Measurements from ENCODE around the gene QPRT.
"Not testable (repeated sequence)": the region's sequence is repeated elsewhere in the genome, so short reads cannot be mapped to it uniquely, and the experiment has no call there.

The QPRT gene

GRCh38 chr16:29720703-29721102 is 41.7 kb downstream of the QPRT start:
- DNase-seq (ENCODE audit: low spot score): no peak

GRCh38 chr16:29721167-29721879 is 42.3 kb downstream of the QPRT start:
- DNase-seq (ENCODE audit: low spot score): peak; percentile 43

- DNase-seq (ENCODE audit: low spot score): no peak
Observed at GRCh38 chr16:29726845-29727377, 47.9 kb downstream of the QPRT start.

GRCh38 chr16:29727452-29727851 is 48.5 kb downstream of the QPRT start:
- no peak for DNase-seq (ENCODE audit: low spot score)

DNA sequence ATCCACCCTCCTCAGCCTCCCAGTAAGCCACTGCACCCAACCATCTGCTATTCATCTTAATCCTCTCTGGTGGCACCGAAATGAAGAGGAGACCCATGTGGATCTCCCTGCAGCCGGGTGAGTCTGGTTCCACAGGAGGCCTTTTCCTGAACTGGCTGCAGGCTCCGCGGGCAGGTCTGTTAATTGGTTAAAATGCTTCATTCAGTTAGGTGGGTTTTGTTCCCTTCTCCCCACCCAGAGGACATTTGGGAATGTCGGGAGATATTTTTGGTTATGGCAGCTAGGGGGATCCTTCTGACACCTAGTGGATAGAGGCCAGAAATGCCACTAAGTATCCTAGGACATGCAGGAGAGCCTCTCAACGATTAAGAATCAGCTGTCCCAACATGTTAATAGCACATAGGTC is 50.1 kb downstream of the QPRT start:
- DNase-seq (ENCODE audit: low spot score): peak; percentile 70

GRCh38 chr16:29730649-29731048 is 51.7 kb downstream of the QPRT start:
- no peak for DNase-seq (ENCODE audit: low spot score)

DNA sequence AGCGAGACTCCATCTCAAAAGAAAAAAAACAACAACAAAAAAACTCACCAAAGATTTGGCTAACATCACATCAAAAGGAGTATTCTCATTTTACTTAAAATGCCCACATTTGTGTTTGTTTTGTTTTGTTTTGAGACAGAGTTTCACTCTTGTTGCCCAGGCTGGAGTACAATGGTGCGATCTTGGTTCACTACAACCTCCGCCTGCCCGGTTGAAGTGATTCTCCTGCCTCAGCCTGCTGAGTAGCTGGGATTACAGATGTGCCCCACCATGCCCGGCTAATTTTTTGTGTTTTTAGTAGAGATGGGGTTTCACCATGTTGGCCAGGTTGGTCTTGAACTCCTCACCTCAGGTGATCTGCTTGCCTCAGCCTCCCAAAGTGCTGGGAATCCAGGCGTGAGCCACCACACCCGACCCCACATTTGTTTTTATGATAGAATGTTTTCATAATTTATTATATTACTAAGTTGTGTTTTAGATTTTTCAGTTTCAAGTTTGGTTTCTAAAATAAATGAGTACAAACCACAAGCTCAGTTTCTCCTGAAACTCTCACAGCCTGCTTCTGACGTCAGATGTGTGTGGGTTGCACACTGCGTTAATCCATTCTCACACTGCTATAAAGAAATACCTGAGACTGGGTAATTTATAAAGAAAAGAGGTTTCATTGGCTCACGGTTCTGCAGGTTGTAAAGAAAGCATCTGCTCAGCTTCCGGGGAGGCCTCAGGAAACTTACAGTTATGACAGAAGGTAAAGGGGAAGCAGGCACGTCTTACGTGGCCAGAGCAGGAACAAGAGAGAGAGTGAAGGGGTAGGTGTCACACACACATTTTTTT is 53.0 kb downstream of the QPRT start:
- not testable (repeated sequence) for DNase-seq (ENCODE audit: low spot score)

- DNase-seq (ENCODE audit: low spot score): no peak
Observed at GRCh38 chr16:29734786-29735185, 55.8 kb downstream of the QPRT start.

DNA sequence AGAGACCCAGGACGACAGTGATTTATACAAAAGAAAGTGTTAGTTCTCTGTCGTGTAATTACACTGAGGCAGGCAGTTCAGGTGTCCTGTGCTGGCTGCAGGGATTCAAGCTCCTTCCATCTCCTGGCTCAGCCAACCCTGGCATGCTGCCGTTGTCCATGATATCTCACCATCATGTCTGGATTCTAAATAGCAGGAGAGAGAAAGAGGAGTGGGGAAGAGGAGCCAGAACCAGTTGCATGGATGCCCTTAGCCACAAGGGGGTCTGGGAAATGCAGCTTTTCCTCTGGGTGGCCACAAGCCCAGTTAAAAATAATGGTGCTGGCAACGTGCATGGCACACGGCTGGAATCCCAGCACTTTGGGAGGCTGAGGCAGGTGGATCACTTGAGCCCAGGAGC is 57.1 kb downstream of the QPRT start:
- DNase-seq (ENCODE audit: low spot score): no peak

DNA sequence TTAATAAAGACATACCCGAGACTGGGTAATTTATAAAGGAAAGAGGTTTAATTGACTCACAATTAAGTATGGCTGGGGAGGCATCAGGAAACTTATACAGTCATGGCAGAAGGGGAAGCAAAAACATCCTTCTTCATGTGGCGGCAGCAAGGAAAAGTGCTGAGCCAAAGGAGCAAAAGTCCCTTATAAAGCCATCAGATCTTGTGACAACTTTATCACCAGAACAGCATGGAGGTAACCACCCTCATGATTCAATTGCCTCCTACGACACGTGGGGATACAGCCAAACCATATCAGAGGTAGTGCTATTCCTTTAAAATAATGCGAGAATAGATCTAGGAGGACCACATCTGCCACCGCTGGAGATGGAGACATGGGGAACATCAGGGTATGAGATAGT is 57.8 kb downstream of the QPRT start:
- no peak for DNase-seq (ENCODE audit: low spot score)

DNA sequence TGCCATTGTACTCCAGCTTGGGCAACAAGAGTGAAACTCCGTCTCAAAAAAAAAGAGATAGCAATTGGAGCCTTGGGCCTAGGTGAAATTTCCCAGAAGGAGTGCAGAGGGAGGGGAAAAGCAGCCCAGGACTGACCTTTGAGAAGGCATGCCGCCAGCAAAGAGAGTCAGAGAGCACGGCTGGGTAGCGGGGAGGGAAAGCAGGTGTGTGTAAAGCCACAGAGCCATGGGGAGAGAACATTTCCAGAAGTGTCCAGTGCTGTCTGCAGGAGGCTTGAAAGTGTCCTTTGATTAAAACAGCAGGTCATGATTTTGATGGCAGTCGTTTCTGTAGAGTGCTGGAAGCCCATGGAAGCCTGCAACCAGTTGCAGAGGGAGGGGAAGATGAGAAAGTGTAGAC is 58.7 kb downstream of the QPRT start:
- DNase-seq (ENCODE audit: low spot score): no peak

- DNase-seq (ENCODE audit: low spot score): no peak
Observed at GRCh38 chr16:29738514-29738913, 59.5 kb downstream of the QPRT start.

- DNase-seq (ENCODE audit: low spot score): not testable (repeated sequence)
Observed at GRCh38 chr16:29739927-29740629, 61.1 kb downstream of the QPRT start.

- not testable (repeated sequence) for DNase-seq (ENCODE audit: low spot score)
Observed at GRCh38 chr16:29740630-29741015, 61.6 kb downstream of the QPRT start.

- no peak for DNase-seq (ENCODE audit: low spot score)
Observed at GRCh38 chr16:29742683-29743275, 63.8 kb downstream of the QPRT start.

- DNase-seq (ENCODE audit: low spot score): no peak
Observed at GRCh38 chr16:29743475-29743826, 64.5 kb downstream of the QPRT start.

GRCh38 chr16:29743827-29744531 is 65.0 kb downstream of the QPRT start:
- DNase-seq (ENCODE audit: low spot score): no peak

GRCh38 chr16:29744541-29745101 is 65.6 kb downstream of the QPRT start:
- DNase-seq (ENCODE audit: low spot score): no peak

- DNase-seq (ENCODE audit: low spot score): no peak
Observed at GRCh38 chr16:29745121-29745852, 66.3 kb downstream of the QPRT start.

- no peak for DNase-seq (ENCODE audit: low spot score)
Observed at GRCh38 chr16:29745853-29746345, 66.9 kb downstream of the QPRT start, which contains the start of gene C16orf54. Gene C16orf54 (minus strand): TSS chr16:29745990. CDS start chr16:29744951, 1,039 bp downstream.
